Transverse colon (tissue), 4 donors: ENCODE measurements around the gene HECW1. TPM values are rescaled to one million over a fixed set of nuclear protein-coding genes. Genes with fewer than 3 reads are reported as not detected.

ENCODE experiments used
- DNase-seq: peaks from one replicate; pipeline ENCODE4 v3.0.0-alpha.2; 2019
- H3K27ac ChIP-seq, 4 donors: fragments of 200-600 bp; sonication (generic); 2 replicates each; pipeline ENCODE4 v1.5.1; 2016 to 2018; ENCODE audit warnings: inconsistent platforms in 4 of 4
- H3K27me3 ChIP-seq: fragments of 200-600 bp; sonication (generic); 2 replicates; pipeline ENCODE4 v1.5.1; 2017; ENCODE audit warnings: inconsistent platforms
- H3K36me3 ChIP-seq, 4 donors: fragments of 200-600 bp; sonication (generic); 2 replicates each; pipeline ENCODE4 v1.5.1; 2017 to 2019; ENCODE audit warnings: inconsistent platforms in 4 of 4
- H3K4me1 ChIP-seq, 4 donors: fragments of 200-600 bp; sonication (generic); 2 replicates each; pipeline ENCODE4 v1.5.1; 2017 to 2020; ENCODE audit warnings: inconsistent platforms in 4 of 4
- H3K4me3 ChIP-seq, 4 donors: fragments of 200-600 bp; sonication (generic); 1 replicate in 1 of 4; 2 replicates in 3 of 4; pipeline versions ENCODE4 v1.5.1 to v1.6.1; 2017 to 2019; ENCODE audit warnings: inconsistent platforms in 4 of 4
- H3K9me3 ChIP-seq, 2 donors: fragments of 200-600 bp; sonication (generic); 2 replicates each; pipeline ENCODE4 v1.5.1; 2017 to 2019; ENCODE audit warnings: inconsistent platforms in 2 of 2
- EP300 ChIP-seq: sonication (generic); formaldehyde crosslinking; IDR thresholded peaks from one replicate; pipeline ENCODE4 v1.6.1; 2017; ENCODE audit warnings: antibody characterized with exemption, low read depth
- POLR2A ChIP-seq: fragments of 450-650 bp; IDR thresholded peaks from one replicate; pipeline ENCODE4 v1.6.1; 2016; ENCODE audit warnings: antibody characterized with exemption, mild to moderate bottlenecking, moderate library complexity
- POLR2AphosphoS5 ChIP-seq, 3 donors: sonication (generic); formaldehyde crosslinking; IDR thresholded peaks; one replicate each; pipeline ENCODE4 v1.6.1; 2016; ENCODE audit warnings: antibody characterized with exemption in 3 of 3
- WGBS, 2 donors: methylation state at CpG; one replicate each; pipeline ENCODE4 v1.1.5; 2018; ENCODE audit warnings: low coverage in 1 of 2; 5-methylcytosine and 5-hydroxymethylcytosine counted together
- in situ Hi-C, 4 donors: fragments of 200-750 bp; cut with MboI; loops; one replicate each; pipeline versions ENCODE4 v1.15.0 to v1.15.1; 2017; ENCODE audit warnings: low sequenced_read_pairs in 3 of 4, low pct_ligation_motif_present in 1 of 4, low pct_unique_long_range_greater_than_20kb in 1 of 4
- intact Hi-C: fragments of 100-400 bp; cut with DNase I; formaldehyde crosslinking; loops from one replicate; pipeline ENCODE4 v1.15.1; 2023; ENCODE audit warnings: low total_unique reads
- total RNA-seq, 4 donors: library from RNA; depleted of rRNA; stranded (reverse); fragments of >200 nt; gene quantifications; one replicate each; pipeline ENCODE4 v1.1.0, GENCODE V29; 2016
- TF ChIP-seq, protein P1 (sequence below), 5 experiments: fragments of 200-600 bp in 3 of 5; fragments of 450-650 bp in 2 of 5; sonication (generic) in 3 of 5; IDR thresholded peaks; 1 replicate in 2 of 5; 2 replicates in 3 of 5; pipeline ENCODE4 v1.5.1; 2016 to 2017; ENCODE audit warnings: antibody characterized with exemption in 5 of 5, inconsistent platforms in 3 of 5, mild to moderate bottlenecking in 2 of 5, moderate library complexity in 1 of 5

HECW1 gene
- total RNA-seq, 4 donors from 2014 or later = 1.1 to 1.4 TPM; not detected in 2

GRCh38 chr7:43117095-43117494 is 4.6 kb downstream of the HECW1 start:
- intact Hi-C loops = no loop called here
- TF ChIP-seq, protein P1, sequence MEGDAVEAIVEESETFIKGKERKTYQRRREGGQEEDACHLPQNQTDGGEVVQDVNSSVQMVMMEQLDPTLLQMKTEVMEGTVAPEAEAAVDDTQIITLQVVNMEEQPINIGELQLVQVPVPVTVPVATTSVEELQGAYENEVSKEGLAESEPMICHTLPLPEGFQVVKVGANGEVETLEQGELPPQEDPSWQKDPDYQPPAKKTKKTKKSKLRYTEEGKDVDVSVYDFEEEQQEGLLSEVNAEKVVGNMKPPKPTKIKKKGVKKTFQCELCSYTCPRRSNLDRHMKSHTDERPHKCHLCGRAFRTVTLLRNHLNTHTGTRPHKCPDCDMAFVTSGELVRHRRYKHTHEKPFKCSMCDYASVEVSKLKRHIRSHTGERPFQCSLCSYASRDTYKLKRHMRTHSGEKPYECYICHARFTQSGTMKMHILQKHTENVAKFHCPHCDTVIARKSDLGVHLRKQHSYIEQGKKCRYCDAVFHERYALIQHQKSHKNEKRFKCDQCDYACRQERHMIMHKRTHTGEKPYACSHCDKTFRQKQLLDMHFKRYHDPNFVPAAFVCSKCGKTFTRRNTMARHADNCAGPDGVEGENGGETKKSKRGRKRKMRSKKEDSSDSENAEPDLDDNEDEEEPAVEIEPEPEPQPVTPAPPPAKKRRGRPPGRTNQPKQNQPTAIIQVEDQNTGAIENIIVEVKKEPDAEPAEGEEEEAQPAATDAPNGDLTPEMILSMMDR (IDR thresholded peaks at IDR 0.05) = no peak
- TF ChIP-seq POLR2A (no peak), POLR2AphosphoS5 (IDR thresholded peaks at IDR 0.05) (no peak), EP300 (no peak)
- peaks cover 64% of the 10 kb centered on the region for H3K27me3 ChIP-seq
- no peaks in the 10 kb centered on the region for H3K36me3 ChIP-seq
- no peak for DNase-seq
- no peak overlapping the region for H3K27ac ChIP-seq
- 14 to 43% methylated on average over 1 of the region's 1 CpG for WGBS, 2 donors
- H3K9me3 ChIP-seq = no peaks in the 10 kb centered on the region
- in situ Hi-C loops = no loop called here
- no peak overlapping the region for H3K4me3 ChIP-seq
- H3K4me1 ChIP-seq = peaks cover 0 to 22% (median 17%) of the 10 kb centered on the region in 4 donors

GRCh38 chr7:43117861-43118260 is 5.4 kb downstream of the HECW1 start:
- no peak overlapping the region for H3K4me3 ChIP-seq
- TF ChIP-seq EP300 = no peak
- in situ Hi-C loops (no loop called here), intact Hi-C loops (no loop called here)
- H3K27me3 ChIP-seq = peaks cover 57% of the 10 kb centered on the region
- no peak overlapping the region for H3K27ac ChIP-seq
- peaks cover 0 to 15% (median 12%) of the 10 kb centered on the region in 4 donors for H3K4me1 ChIP-seq
- WGBS, 2 donors = 86 to 91% methylated on average over 4 of the region's 4 CpGs
- no peaks in the 10 kb centered on the region for H3K9me3 ChIP-seq
- H3K36me3 ChIP-seq = no peaks in the 10 kb centered on the region
- no peak for DNase-seq

DNA sequence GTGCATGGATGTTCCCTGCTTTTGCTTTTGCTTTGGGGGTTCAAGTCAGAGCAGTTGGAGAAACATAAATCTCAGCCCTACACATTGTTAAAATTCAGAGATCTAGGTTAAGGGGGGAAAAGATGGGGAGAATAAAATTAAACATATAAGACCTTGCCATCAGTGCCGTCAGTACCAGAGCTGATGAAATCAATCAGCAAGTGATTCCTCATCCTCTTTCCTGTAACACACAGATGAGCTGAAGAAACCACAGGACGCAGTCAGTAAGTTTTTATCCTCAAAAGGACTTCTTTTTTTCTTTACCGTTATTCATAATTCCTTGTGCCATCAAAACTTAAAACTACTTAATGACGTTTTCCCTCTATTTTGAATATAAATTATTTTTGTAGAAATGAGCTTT is 5.9 kb downstream of the HECW1 start:
- 73 to 77% methylated on average over 4 of the region's 4 CpGs for WGBS, 2 donors
- Histone ChIP-seq H3K27me3 (peaks cover 52% of the 10 kb centered on the region), H3K27ac (no peak overlapping the region), H3K4me3 (no peak overlapping the region), H3K36me3 (no peaks in the 10 kb centered on the region), H3K4me1 (peaks cover 0 to 11% (median 8%) of the 10 kb centered on the region in 4 donors), H3K9me3 (no peaks in the 10 kb centered on the region)
- in situ Hi-C loops (no loop called here), intact Hi-C loops (no loop called here)
- no peak for TF ChIP-seq POLR2A
- TF ChIP-seq, protein P1 (IDR thresholded peaks at IDR 0.05) = no peak
- no peak for TF ChIP-seq POLR2AphosphoS5 (IDR thresholded peaks at IDR 0.05)
- TF ChIP-seq EP300 = no peak
- no peak for DNase-seq

GRCh38 chr7:43119371-43120075 is 7.1 kb downstream of the HECW1 start:
- Histone ChIP-seq H3K4me3 (no peak overlapping the region), H3K27ac (no peak overlapping the region), H3K27me3 (peaks cover 40% of the 10 kb centered on the region), H3K4me1 (no peaks in the 10 kb centered on the region), H3K9me3 (no peaks in the 10 kb centered on the region), H3K36me3 (no peaks in the 10 kb centered on the region)
- WGBS, 2 donors = 45 to 46% methylated on average over 12 of the region's 12 CpGs
- DNase-seq = no peak
- intact Hi-C loops (no loop called here), in situ Hi-C loops (no loop called here)
- TF ChIP-seq EP300 (no peak), POLR2A (no peak), POLR2AphosphoS5 (IDR thresholded peaks at IDR 0.05) (no peak)
- TF ChIP-seq, protein P1 (IDR thresholded peaks at IDR 0.05) = no peak

- Histone ChIP-seq H3K4me3 (no peak overlapping the region), H3K9me3 (no peaks in the 10 kb centered on the region), H3K36me3 (no peaks in the 10 kb centered on the region), H3K27me3 (peaks cover 16% of the 10 kb centered on the region), H3K4me1 (no peaks in the 10 kb centered on the region), H3K27ac (no peak overlapping the region)
- WGBS, 2 donors = 79 to 80% methylated on average over 6 of the region's 6 CpGs
- in situ Hi-C loops (no loop called here), intact Hi-C loops (no loop called here)
- DNase-seq = no peak
- TF ChIP-seq EP300 (no peak), POLR2AphosphoS5 (IDR thresholded peaks at IDR 0.05) (no peak), POLR2A (no peak)
- TF ChIP-seq, protein P1 (IDR thresholded peaks at IDR 0.05) = no peak
Observed at GRCh38 chr7:43121973-43122372, 9.5 kb downstream of the HECW1 start.
